GM19240 (cell line): ENCODE results near the gene NRIP2.

Experiments used
- DNase-seq: peaks from one replicate; pipeline ENCODE4 v3.0.0; 2011; ENCODE audit warnings: low spot score; ENCODE audit not compliant: insufficient read length

Gene NRIP2

GRCh38 chr12:2776129-2776806, 58.6 kb downstream of the NRIP2 start:
- DNase-seq = no peak

GRCh38 chr12:2775431-2775830, 59.4 kb downstream of the NRIP2 start:
- DNase-seq = no peak
